IMR-90 (cell line): ENCODE results near the gene SMARCAD1. TPM values are rescaled to one million over a fixed set of nuclear protein-coding genes. Genes with fewer than 3 reads are reported as not detected.

Experiments
- ATAC-seq: fragments of 200-7000 bp; cut with Tn5 transposase; 2 replicates; pipeline ENCODE4 v1.9.1; 2020; ENCODE audit warnings: low read depth, mild to moderate bottlenecking, moderate library complexity
- BruUV-seq: library from RNA; stranded (reverse); fragments of 400-500 nt; replicated peaks from 2 replicates; lab custom pipeline; 2021; lab: Mats Ljungman, UMichigan
- CTCF ChIA-PET: fragments of 300-600 bp; formaldehyde crosslinking; extraction: SDS; loops from one replicate; lab custom pipeline; 2021; ENCODE audit warnings: antibody characterized with exemption; lab: Yijun Ruan, JAX
- POLR2A ChIA-PET: fragments of 300-600 bp; sonication (Branson Sonifier 250); formaldehyde crosslinking; loops from one replicate; lab custom pipeline; 2022; ENCODE audit warnings: antibody characterized with exemption; ENCODE audit not compliant: unreplicated experiment; lab: Charles Lee
- DNase-seq: peaks from one replicate; pipeline ENCODE4 v3.0.0; 2013
- H2AFZ ChIP-seq: replicated peaks from 2 replicates; pipeline ENCODE3; 2013; ENCODE audit warnings: low read length, mild to moderate bottlenecking; ENCODE audit not compliant: poor library complexity
- H2AK5ac ChIP-seq: 2 replicates; pipeline ENCODE4 v1.6.1; 2013; ENCODE audit warnings: low read depth, low read length, inconsistent platforms
- H2AK9ac ChIP-seq: replicated peaks from 2 replicates; pipeline ENCODE3; 2013; ENCODE audit warnings: mild to moderate bottlenecking, low read depth, low read length, moderate library complexity; ENCODE audit not compliant: poor library complexity
- H2BK120ac ChIP-seq: 2 replicates; pipeline ENCODE4 v1.6.1; 2013; ENCODE audit warnings: low read depth, low read length, inconsistent platforms
- H2BK15ac ChIP-seq: 3 replicates; pipeline ENCODE4 v1.6.1; 2013; ENCODE audit warnings: low read depth, low read length, inconsistent platforms
- H2BK20ac ChIP-seq: 2 replicates; pipeline ENCODE4 v1.6.1; 2013; ENCODE audit warnings: low read depth, mild to moderate bottlenecking, inconsistent platforms, low read length, moderate library complexity
- H2BK5ac ChIP-seq: 2 replicates; pipeline ENCODE4 v1.6.1; 2013; ENCODE audit warnings: mild to moderate bottlenecking, low read depth, low read length, inconsistent platforms; ENCODE audit not compliant: poor library complexity, severe bottlenecking
- H3K14ac ChIP-seq: replicated peaks from 2 replicates; pipeline ENCODE4 v1.6.1; 2013; ENCODE audit warnings: low read depth, low read length, inconsistent platforms
- H3K18ac ChIP-seq: 2 replicates; pipeline ENCODE4 v1.6.1; 2013; ENCODE audit warnings: low read depth, low read length, control low read depth
- H3K23ac ChIP-seq: 2 replicates; pipeline ENCODE4 v1.6.1; 2013; ENCODE audit warnings: low read depth, low read length, inconsistent platforms
- H3K27ac ChIP-seq: 2 replicates; pipeline ENCODE4 v1.5.1; 2013; ENCODE audit warnings: mild to moderate bottlenecking, control low read depth, low read length; ENCODE audit not compliant: insufficient read depth
- H3K27me3 ChIP-seq: 2 replicates; pipeline ENCODE4 v1.6.1; 2013; ENCODE audit warnings: low read length; ENCODE audit not compliant: control insufficient read depth, insufficient read depth
- H3K36me3 ChIP-seq: 2 replicates; pipeline ENCODE4 v1.6.1; 2013; ENCODE audit warnings: low read length, mixed read lengths; ENCODE audit not compliant: control insufficient read depth, insufficient read depth
- H3K4ac ChIP-seq: 2 replicates; pipeline ENCODE4 v1.6.1; 2013; ENCODE audit warnings: low read depth, low read length, inconsistent platforms
- H3K4me1 ChIP-seq: 2 replicates; pipeline ENCODE4 v1.6.1; 2013; ENCODE audit warnings: low read length, mixed read lengths; ENCODE audit not compliant: control insufficient read depth, insufficient read depth
- H3K4me2 ChIP-seq: 2 replicates; pipeline ENCODE4 v1.6.1; 2013; ENCODE audit warnings: low read depth, mild to moderate bottlenecking, control low read depth, low read length, moderate library complexity
- H3K4me3 ChIP-seq: 2 replicates; pipeline ENCODE4 v1.5.1; 2013; ENCODE audit warnings: low read depth, mild to moderate bottlenecking, control low read depth, low read length, moderate library complexity; ENCODE audit not compliant: insufficient read depth
- H3K56ac ChIP-seq: 2 replicates; pipeline ENCODE4 v1.6.1; 2013; ENCODE audit warnings: low read length, inconsistent platforms; ENCODE audit not compliant: insufficient read depth; ENCODE audit errors: extremely low read depth
- H3K79me1 ChIP-seq, 2 experiments: 2 replicates each; pipeline ENCODE4 v1.6.1; 2013; ENCODE audit warnings: low read length in 2 of 2, inconsistent platforms in 1 of 2, low read depth in 1 of 2
- H3K9ac ChIP-seq: 2 replicates; pipeline ENCODE4 v1.6.1; 2013; ENCODE audit warnings: low read depth, low read length, control low read depth
- H3K9me1 ChIP-seq: 2 replicates; pipeline ENCODE4 v1.6.1; 2013; ENCODE audit warnings: low read length, inconsistent platforms; ENCODE audit not compliant: insufficient read depth
- H3K9me3 ChIP-seq: 2 replicates; pipeline ENCODE4 v1.6.1; 2013; ENCODE audit warnings: low read length; ENCODE audit not compliant: control insufficient read depth, insufficient read depth
- H4K20me1 ChIP-seq: 2 replicates; pipeline ENCODE4 v1.6.1; 2013; ENCODE audit warnings: low read length, inconsistent platforms; ENCODE audit not compliant: insufficient read depth
- H4K5ac ChIP-seq: 2 replicates; pipeline ENCODE4 v1.6.1; 2013; ENCODE audit warnings: mild to moderate bottlenecking, low read depth, low read length, control low read depth
- H4K8ac ChIP-seq, 2 experiments: 2 replicates each; pipeline ENCODE4 v1.6.1; 2013; ENCODE audit warnings: low read depth in 2 of 2, low read length in 2 of 2, control low read depth in 1 of 2, inconsistent platforms in 1 of 2
- H4K91ac ChIP-seq: 2 replicates; pipeline ENCODE4 v1.6.1; 2013; ENCODE audit warnings: low read depth, low read length, inconsistent platforms; ENCODE audit not compliant: insufficient read depth
- CHD1 ChIP-seq: IDR thresholded peaks from 2 replicates; pipeline ENCODE4 v1.6.1; 2012; ENCODE audit warnings: low read depth, low read length, improper control_type of control experiment
- CTCF ChIP-seq: conservative IDR thresholded peaks from 2 replicates; pipeline ENCODE4 v1.5.1; 2012; ENCODE audit warnings: mild to moderate bottlenecking, low read depth, low read length, improper control_type of control experiment
- MAFK ChIP-seq: IDR thresholded peaks from 2 replicates; pipeline ENCODE4 v1.6.1; 2012; ENCODE audit warnings: low read depth, low read length, improper control_type of control experiment
- MAZ ChIP-seq: IDR thresholded peaks from 2 replicates; pipeline ENCODE4 v1.6.1; 2012; ENCODE audit warnings: low read depth, mild to moderate bottlenecking, low read length, improper control_type of control experiment, moderate library complexity, borderline replicate concordance
- POLR2A ChIP-seq: IDR thresholded peaks from 2 replicates; pipeline ENCODE4 v1.6.1; 2012; ENCODE audit warnings: mild to moderate bottlenecking, low read depth, low read length
- RAD21 ChIP-seq: IDR thresholded peaks from 2 replicates; pipeline ENCODE4 v1.6.1; 2012; ENCODE audit warnings: low read length, improper control_type of control experiment
- RFX5 ChIP-seq: IDR thresholded peaks from 2 replicates; pipeline ENCODE4 v1.8.0; 2012; ENCODE audit warnings: low read depth, mild to moderate bottlenecking, low read length, moderate library complexity
- SMC3 ChIP-seq: fragments of 150-350 bp; IDR thresholded peaks from 2 replicates; pipeline ENCODE4 v1.6.1; 2016; ENCODE audit warnings: low read depth, mild to moderate bottlenecking, antibody characterized with exemption, low read length, moderate library complexity
- USF2 ChIP-seq: fragments of 150-350 bp; IDR thresholded peaks from 2 replicates; pipeline ENCODE4 v1.6.1; 2017; ENCODE audit warnings: mild to moderate bottlenecking, antibody characterized with exemption, low read length, low read depth
- WGBS, 2 experiments: methylation state at CpG; one replicate each; pipeline versions ENCODE4 v1.1.5 to v1.1.7; 2013; ENCODE audit warnings: missing lambda C conversion rate in 2 of 2; ENCODE audit not compliant: insufficient read length in 1 of 2; ENCODE audit errors: extremely low coverage in 2 of 2; 5-methylcytosine and 5-hydroxymethylcytosine counted together
- dilution Hi-C: fragments of 300-500 bp; cut with HindIII; formaldehyde crosslinking; loops from one replicate; pipeline ENCODE4 v1.14.3; 2018; ENCODE audit warnings: low sequenced_read_pairs; ENCODE audit not compliant: unreplicated experiment
- in situ Hi-C: fragments of 300-500 bp; cut with MboI; formaldehyde crosslinking; loops from 3 replicates; pipeline ENCODE4 v1.14.3; 2019; ENCODE audit warnings: low sequenced_read_pairs, inconsistent platforms, mixed read lengths
- intact Hi-C: fragments of 100-400 bp; cut with micrococcal nuclease; formaldehyde crosslinking; loops from 2 replicates; pipeline ENCODE4 v1.10.0; 2022
- polyA plus RNA-seq, 3 experiments: library from polyadenylated mRNA; depleted of rRNA; stranded (reverse); fragments of >200 nt; gene quantifications; 2 replicates each; pipeline ENCODE4 v1.2.3, GENCODE V29; 2012; ENCODE audit warnings: low replicate concordance in 1 of 3
- total RNA-seq: library from RNA; depleted of rRNA; stranded (reverse); fragments of >200 nt; gene quantifications from 2 replicates; pipeline ENCODE4 v1.2.3, GENCODE V29; 2012

SMARCAD1 gene
- total and polyA plus RNA-seq, 2 of the 4 experiments (the other 2 are of a cell fraction) = 12.3 to 35.3 TPM

GRCh38 chr4:94228493-94229216, 21.0 kb downstream of the SMARCAD1 start:
- BruUV-seq = no TSS peak

More at GRCh38 chr4:94228493-94229216, 21.0 kb downstream of the SMARCAD1 start:
- Histone ChIP-seq H3K4me1 (no peaks in the 10 kb centered on the region), H2BK15ac (no peak overlapping the region), H4K20me1 (peaks cover 4% of the 10 kb centered on the region; the same call in 1 of the 2 replicates), H2BK120ac (no peak overlapping the region), H3K36me3 (peaks cover 8% of the 10 kb centered on the region; the same call in 1 of the 2 replicates), H3K9me1 (no peaks in the 10 kb centered on the region; the same call in 1 of the 2 replicates), H3K27ac (no peak overlapping the region), H3K27me3 (no peaks in the 10 kb centered on the region), H3K18ac (no peak overlapping the region), H4K5ac (no peak overlapping the region), H2AK5ac (no peak overlapping the region), H2AFZ (no peak overlapping the region), H2AK9ac (no peak overlapping the region), H3K23ac (no peak overlapping the region), H3K4ac (no peak overlapping the region), H4K8ac (no peak overlapping the region; a peak in 1 of 4 replicates), H3K4me2 (no peak overlapping the region), H3K4me3 (no peak overlapping the region), H3K14ac (no peak overlapping the region), H3K56ac (no peak overlapping the region), H3K9me3 (no peaks in the 10 kb centered on the region), H3K79me1 (peaks cover 28 to 31% of the 10 kb centered on the region in 2 experiments), H3K9ac (no peak overlapping the region), H2BK5ac (no peak overlapping the region), H4K91ac (no peak overlapping the region), H2BK20ac (no peak overlapping the region)
- dilution Hi-C loops (no loop called here), intact Hi-C loops (no loop called here), in situ Hi-C loops (no loop called here)
- 40% methylated on average over 1 of the region's 5 CpGs; no CpG with 5 or more reads in 1 of the 2 experiments for WGBS, 2 experiments
- CTCF ChIA-PET = no interaction called here
- no peak for DNase-seq
- no peak for ATAC-seq
- TF ChIP-seq CTCF (no peak), MAFK (no peak), MAZ (no peak), SMC3 (no peak), POLR2A (no peak), USF2 (no peak), RFX5 (no peak), RAD21 (no peak), CHD1 (no peak)
- POLR2A ChIA-PET = no interaction called here
